MV-4-11 (cell line): ENCODE measurements around the gene TSGA10.
"Not testable (repeated sequence)": the region's sequence is repeated elsewhere in the genome, so short reads cannot be mapped to it uniquely, and the experiment has no call there.

ENCODE experiments used
- DNase-seq: peaks from one replicate; lab custom pipeline; 2025; lab: John Stamatoyannopoulos, UW

The TSGA10 gene

DNA sequence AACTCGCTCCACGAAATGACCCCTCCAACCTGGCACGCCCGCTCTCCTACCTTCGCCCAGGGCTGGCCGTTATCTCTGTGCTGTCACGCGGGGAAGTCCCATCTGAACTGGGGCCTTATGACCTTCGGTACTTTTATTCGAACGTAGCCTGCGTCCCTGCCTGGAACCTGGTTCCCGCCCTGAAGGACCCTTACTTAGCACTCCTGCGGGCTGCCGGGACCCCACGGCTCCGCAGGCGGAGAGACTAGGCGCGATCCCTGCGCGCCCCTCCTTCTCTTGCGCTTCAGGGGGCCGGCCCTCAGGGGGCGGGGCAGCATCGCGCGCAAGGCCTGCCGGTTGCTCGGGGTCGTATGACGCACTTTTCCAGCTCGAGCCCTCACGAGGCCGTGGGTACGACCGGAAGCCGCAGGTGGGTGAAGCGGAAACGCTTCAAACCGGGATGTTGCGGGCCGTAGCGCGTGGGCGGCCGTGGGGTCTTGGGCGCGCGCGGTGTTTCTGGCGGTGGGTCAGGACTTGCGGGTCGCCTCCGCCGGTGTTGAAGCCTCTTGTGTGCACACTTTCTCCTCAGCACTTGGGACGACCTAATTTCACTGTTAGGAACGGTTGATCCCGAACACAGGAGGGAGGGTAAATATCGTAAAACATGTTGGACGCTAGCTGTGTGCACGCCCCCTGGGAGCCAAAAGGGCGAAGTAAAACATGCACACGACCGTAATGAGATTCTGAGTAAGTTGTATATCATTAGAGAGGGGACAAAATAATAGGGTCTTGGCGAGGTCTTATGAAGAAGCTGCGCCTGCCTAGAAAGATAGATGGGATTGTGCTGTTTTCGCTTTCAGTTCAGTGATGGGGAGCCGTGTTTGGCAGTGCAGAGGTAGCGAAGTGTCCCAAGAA, at the start of gene TSGA10, which contains the start of gene LIPT1:
Gene TSGA10, minus strand, starts transcription at position 300 of the 894 bp plus-strand sequence. CDS start 45,503 bp downstream, outside the sequence.
Gene LIPT1, plus strand, starts transcription at position 325 of the 894 bp plus-strand sequence. CDS start 6,991 bp downstream, outside the sequence.
- peak; percentile 83 for DNase-seq

GRCh38 chr2:99201959-99202678, 47.4 kb upstream of the TSGA10 start:
- DNase-seq = no peak

DNA sequence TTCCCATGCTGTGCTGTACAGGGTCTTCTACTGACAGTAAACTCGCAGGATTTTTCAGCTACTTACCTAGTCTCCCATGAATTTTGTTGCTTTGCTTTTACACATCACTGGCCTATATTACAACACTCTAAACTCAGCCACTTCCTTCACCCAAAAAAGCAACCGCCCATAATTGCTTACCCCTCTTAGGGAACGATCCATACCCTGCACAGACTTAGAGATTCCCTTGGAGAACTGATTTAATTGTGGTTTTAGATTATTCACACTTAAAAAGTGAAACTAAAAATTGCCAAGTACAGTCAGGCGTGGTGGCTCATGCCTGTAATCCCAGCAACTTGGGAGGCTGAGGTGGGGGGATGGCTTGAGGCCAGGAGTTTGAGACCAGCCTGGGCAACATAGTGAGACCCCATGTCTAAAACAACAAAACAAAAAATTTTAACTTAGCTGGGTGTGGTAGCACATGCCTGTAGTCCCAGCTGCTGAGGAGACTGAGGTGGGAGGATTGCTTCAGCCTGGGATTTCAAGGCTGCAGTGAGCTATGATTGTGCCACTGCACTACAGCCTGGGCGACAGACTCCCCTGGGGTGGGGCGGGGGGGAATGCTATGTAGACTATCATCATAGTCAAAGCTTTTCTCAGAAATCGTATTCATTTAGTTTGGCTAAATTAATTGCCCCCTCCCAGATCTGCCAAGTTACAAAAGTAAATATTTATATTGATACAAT, 45.5 kb upstream of the TSGA10 start:
- peak; percentile 8 for DNase-seq

GRCh38 chr2:99198103-99198841, 43.5 kb upstream of the TSGA10 start:
- no peak for DNase-seq

DNA sequence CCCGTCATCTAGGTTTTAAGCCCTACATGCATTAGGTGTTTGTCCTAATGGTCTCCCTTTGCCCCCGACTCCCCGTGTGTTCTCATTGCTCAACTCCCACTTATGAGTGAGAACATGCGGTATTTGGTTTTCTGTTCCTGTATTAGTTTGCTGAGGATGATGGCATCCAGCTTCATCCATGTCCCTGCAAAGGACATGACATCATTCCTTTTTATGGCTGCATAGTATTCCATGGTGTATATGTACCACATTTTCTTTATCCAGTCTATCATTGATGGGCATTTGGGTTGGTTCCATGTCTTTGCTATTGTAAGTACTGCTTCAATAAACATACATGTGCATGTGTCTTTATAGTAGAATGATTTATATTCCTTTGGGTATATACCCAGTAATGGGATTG, 37.6 kb upstream of the TSGA10 start:
- DNase-seq = not testable (repeated sequence)

GRCh38 chr2:99190548-99190947, 35.8 kb upstream of the TSGA10 start:
- DNase-seq = no peak

- DNase-seq = no peak
Measured at GRCh38 chr2:99188357-99188756, 33.6 kb upstream of the TSGA10 start.

DNA sequence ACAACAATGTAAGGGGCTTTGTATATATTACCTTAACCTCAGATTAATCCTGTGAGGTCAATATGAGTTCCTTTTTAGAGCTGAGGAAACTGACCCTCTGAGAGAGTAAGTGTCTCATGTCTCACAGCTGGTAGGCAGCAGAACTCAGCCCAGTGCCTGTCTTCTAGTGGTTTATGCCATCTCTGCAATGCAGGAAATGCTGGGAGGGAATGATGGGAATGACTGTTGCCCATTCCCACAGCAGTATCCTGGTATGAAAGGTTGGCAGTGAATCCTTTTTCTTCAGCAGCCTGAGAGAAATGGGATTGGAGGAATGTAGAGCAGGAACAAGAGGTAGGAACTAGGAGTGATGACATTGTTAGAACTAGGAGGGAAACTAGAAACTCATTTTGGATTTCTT, 32.3 kb upstream of the TSGA10 start:
- no peak for DNase-seq

GRCh38 chr2:99184811-99185210, 30.1 kb upstream of the TSGA10 start:
- DNase-seq = no peak

- DNase-seq = no peak
Measured at GRCh38 chr2:99183025-99183424, 28.3 kb upstream of the TSGA10 start.

DNA sequence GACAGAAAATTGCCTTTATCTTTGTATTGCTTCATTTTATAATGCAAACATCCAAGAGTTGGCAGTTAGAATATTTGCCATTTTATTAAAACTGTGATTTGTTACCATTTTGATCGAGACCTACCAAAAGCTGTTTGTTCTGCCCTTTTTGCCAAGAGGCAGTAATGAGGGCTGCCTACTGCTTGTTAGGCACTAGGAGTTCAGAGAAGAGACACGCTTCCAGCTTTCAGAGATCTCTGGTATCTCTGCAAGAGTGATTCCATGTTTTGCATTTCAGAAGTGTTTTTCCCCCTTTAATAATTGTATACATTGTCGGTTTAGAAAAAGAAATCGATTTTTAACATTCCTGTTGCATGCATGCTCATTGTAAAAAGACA, 26.9 kb upstream of the TSGA10 start:
- no peak for DNase-seq

GRCh38 chr2:99180755-99181623, 26.2 kb upstream of the TSGA10 start, which contains the start of the genes MITD1 and MRPL30:
Gene MITD1, minus strand, starts transcription at chr2:99181058. Its CDS starts 77 bp downstream, at chr2:99180981.
Gene MRPL30, plus strand, starts transcription at chr2:99181184. Its CDS starts 5,020 bp downstream, at chr2:99186204.
- peak; percentile 93 for DNase-seq

DNA sequence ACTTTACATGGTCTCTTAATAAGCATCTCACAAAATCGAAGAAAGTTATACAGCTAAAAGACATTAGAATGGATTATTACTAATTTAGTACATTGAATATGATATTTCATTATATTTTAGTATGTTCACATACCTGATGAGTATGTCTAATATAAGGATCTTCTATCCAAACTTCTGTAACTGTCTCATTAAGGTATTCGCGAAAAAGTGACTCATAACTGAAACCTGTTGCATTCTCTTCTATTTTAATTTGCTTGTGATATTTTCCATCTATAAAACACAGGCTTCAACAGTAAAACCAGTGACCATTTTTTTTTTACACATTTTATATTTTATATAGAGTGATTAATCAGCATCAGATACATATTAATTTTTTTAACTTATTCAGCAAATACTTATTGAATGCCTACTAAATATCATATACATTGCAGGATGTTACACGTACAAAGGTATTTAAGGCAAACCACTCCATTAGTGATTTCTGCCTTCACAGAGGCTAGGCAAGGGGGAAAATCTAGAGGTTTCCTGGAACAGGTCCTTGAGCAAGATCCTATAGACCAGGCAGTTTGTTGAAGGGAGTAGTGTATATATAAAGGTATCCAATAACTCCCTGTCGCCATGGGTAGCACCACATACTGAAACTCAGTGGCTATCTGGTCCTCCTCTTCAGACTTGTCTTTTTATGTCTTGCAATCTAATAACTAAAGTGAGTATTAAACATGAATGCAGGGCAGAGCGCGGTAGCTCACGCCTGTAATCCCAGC, 16.8 kb upstream of the TSGA10 start:
- no peak for DNase-seq

GRCh38 chr2:99169534-99169933, 14.8 kb upstream of the TSGA10 start:
- no peak for DNase-seq

DNA sequence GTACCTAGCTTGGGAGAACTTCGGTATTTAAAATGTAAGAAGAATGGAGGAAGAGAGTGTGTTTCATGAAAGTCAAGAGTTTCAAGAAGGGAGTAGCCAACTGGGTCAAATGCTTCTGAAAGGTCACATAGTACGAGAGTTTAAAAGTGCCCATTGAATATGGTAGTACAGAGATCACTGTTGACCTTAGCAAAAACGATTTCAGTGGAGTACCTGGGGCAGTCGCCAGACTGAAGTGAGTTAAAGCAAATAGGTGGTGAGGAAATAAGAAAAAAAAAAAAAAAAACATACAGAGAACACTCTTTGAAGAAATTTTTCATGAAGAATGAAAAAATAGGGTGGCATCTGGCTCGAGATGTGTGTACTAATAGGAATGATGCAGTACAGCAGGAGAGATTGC, 11.5 kb upstream of the TSGA10 start:
- no peak for DNase-seq

- DNase-seq = no peak
Measured at GRCh38 chr2:99159594-99159993, 4.9 kb upstream of the TSGA10 start.

DNA sequence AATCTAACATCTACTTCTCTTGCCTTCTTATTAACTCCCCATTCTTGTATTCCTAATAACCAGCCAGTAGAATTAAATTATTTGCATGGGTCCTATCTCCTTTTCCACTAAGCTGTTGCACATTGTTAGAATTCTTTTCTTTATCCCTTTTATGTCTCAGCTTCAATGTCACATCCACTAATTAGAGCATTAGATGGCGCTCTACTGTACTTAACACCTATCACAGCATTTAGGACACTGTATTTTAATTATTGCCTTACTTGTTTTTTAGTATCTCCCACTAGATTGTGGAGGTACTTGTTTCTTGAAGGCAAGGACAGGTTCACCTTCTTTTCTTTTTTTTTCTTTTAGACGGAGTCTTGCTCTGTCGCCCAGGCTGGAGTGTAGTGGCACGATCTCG, 3.9 kb upstream of the TSGA10 start:
- DNase-seq = no peak

DNA sequence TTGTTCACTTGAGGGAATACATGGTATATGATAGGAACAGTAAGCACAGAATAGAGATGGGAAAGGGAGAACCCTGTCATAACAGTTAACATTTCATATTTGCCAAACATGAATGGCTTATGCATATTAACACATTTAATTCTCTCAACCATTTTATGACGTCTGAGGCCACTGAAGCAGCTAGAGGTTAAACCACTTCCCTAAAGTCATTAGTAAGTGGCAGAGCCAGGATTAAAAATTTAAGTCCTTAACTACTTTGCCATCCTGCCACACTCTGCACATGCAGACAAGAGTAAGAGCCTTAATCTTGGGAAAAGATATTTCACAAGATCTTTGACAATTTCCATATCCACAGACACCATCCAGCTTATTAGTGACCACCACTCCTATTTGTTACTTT, 2.1 kb upstream of the TSGA10 start:
- DNase-seq = peak; percentile 83

DNA sequence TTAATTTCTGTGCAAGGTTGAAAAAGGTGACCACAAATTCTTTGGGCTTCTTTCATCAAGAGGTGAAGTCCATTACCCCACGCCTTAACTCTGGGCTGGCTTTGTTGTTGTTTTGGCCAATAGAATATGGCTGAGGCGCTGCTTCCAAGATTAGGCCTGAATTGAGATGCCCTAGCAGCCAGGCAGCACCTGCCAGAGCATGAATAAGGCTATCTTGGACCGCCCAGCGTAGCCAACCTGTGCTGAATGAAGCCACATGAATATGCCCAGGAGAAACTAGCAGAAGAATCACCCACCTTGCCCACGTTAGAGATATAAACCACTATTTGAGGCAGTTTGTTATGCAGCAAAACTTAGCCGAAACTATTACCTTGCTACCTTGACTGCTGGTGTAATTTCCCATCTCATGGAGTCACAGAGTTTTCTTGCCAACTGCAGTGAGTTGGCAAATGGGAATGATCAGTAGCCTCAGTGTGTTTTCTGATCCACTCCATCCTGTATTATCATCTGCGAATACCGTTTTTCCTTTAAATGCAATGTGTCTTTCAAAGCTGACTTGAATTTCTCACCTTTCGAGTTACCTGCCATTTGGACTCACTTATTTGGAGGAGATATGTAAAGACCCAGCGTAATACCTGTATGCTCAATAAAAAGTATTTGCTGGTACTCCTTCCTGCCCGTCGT, 679 bp downstream of the TSGA10 start:
- no peak for DNase-seq
